Measurements from ENCODE around the gene HLTF.

DNA sequence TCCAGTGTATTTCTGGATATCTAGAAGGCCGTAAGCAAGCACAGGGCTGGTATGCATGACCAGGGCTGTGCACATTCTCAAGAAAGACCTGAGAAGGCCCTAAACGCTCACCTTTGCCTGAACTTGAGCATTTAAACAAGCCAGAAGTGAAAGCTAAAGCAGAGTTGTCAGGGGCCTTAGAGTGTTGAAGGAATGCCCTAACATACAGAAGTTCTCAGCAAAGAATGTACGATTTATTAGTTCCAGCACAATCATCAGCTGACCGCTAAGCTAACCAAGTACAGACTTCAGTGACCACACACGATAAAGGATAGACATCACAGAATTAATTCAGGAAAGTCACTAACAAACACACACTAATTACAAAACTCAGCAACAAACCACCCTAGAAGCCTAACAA is 8.7 kb downstream of the HLTF start:
- TF ChIP-seq, protein P1, sequence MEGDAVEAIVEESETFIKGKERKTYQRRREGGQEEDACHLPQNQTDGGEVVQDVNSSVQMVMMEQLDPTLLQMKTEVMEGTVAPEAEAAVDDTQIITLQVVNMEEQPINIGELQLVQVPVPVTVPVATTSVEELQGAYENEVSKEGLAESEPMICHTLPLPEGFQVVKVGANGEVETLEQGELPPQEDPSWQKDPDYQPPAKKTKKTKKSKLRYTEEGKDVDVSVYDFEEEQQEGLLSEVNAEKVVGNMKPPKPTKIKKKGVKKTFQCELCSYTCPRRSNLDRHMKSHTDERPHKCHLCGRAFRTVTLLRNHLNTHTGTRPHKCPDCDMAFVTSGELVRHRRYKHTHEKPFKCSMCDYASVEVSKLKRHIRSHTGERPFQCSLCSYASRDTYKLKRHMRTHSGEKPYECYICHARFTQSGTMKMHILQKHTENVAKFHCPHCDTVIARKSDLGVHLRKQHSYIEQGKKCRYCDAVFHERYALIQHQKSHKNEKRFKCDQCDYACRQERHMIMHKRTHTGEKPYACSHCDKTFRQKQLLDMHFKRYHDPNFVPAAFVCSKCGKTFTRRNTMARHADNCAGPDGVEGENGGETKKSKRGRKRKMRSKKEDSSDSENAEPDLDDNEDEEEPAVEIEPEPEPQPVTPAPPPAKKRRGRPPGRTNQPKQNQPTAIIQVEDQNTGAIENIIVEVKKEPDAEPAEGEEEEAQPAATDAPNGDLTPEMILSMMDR (IDR thresholded peaks at IDR 0.05): no peak
- TF ChIP-seq EZH2 (IDR thresholded peaks at IDR 0.05; ENCODE audit: borderline replicate concordance, insufficient read depth, low read depth, low read length, poor library complexity, severe bottlenecking): no peak
